K562 (cell line): ENCODE results near the gene CTBP2.

ENCODE experiments used
- ARNT ChIP-seq, 2 experiments: fragments of 450-650 bp; IDR thresholded peaks; 2 replicates each; pipeline ENCODE4 v1.6.1; 2016; ENCODE audit warnings: mild to moderate bottlenecking in 1 of 2
- CHCHD3 ChIP-seq: fragments of 250-450 bp; sonication (Bioruptor Pico); IDR thresholded peaks from 2 replicates; pipeline ENCODE4 v2.1.2; 2022; ENCODE audit warnings: mild to moderate bottlenecking
- FOXA1 ChIP-seq: fragments of 450-650 bp; IDR thresholded peaks from 2 replicates; pipeline ENCODE4 v1.6.1; 2016; ENCODE audit warnings: mild to moderate bottlenecking, borderline replicate concordance
- NFYB ChIP-seq: IDR thresholded peaks from 2 replicates; pipeline ENCODE4 v1.6.1; 2011; ENCODE audit warnings: mild to moderate bottlenecking, moderate library complexity; ENCODE audit not compliant: insufficient read length; ENCODE audit errors: extremely low read depth
- ZNF239 ChIP-seq: fragments of 250-450 bp; sonication (Bioruptor Pico); IDR thresholded peaks from 2 replicates; pipeline ENCODE4 v1.4.0; 2020; ENCODE audit warnings: mild to moderate bottlenecking
- TF ChIP-seq, protein P1 (sequence below): fragments of 250-450 bp; sonication (Bioruptor Pico); IDR thresholded peaks from 2 replicates; pipeline ENCODE4 v1.5.0; 2020; ENCODE audit warnings: mild to moderate bottlenecking, borderline replicate concordance
- TF ChIP-seq, protein P2 (sequence below): fragments of 250-450 bp; sonication (Bioruptor Pico); IDR thresholded peaks from 2 replicates; pipeline ENCODE4 v1.4.0; 2020; ENCODE audit warnings: mild to moderate bottlenecking, moderate library complexity
- TF ChIP-seq, protein P3 (sequence below), 3 experiments: IDR thresholded peaks in 2 of 3; conservative IDR thresholded peaks in 1 of 3; 2 replicates each; pipeline ENCODE4 v1.5.1; 2011 to 2012; ENCODE audit warnings: low read length in 3 of 3, mild to moderate bottlenecking in 3 of 3, control low read depth in 2 of 3, improper control_type of control experiment in 1 of 3, inconsistent platforms in 1 of 3, low read depth in 1 of 3, mixed read lengths in 1 of 3, moderate library complexity in 1 of 3; ENCODE audit not compliant: insufficient read depth in 2 of 3
- TF ChIP-seq, protein P4 (sequence below): fragments of 450-650 bp; IDR thresholded peaks from one replicate; pipeline ENCODE4 v1.6.1; 2018; ENCODE audit warnings: mild to moderate bottlenecking, moderate library complexity; ENCODE audit not compliant: partially characterized antibody
- TF ChIP-seq, protein P5 (sequence below): IDR thresholded peaks from 2 replicates; pipeline ENCODE4 v1.6.1; 2011; ENCODE audit not compliant: insufficient read length; ENCODE audit errors: extremely low read depth
- TF ChIP-seq, protein P6 (sequence below): fragments of 250-450 bp; sonication (Bioruptor Pico); IDR thresholded peaks from 2 replicates; pipeline ENCODE4 v1.8.0; 2021; ENCODE audit warnings: moderate library complexity, mild to moderate bottlenecking, inconsistent platforms

DNA sequence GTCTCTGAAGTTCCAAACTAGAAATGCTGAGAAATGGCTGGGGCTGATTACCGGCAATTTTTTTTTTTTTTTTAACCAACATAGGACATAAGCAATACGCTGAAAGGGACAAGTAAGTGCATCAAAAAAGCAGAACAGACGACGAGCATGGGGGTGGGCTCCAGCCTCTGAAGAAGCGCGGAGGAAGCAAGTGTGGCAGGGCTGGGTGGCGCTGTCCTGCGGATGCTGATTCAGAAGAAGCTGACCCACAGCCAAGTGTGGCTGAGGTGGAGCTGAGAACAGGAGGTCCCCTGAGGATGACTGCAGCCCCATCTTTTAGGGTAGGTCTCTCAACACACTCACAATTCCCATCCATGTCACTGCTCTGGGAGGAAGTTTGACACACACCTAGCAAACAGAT is 65.6 kb downstream of the CTBP2 start:
- TF ChIP-seq, protein P1, sequence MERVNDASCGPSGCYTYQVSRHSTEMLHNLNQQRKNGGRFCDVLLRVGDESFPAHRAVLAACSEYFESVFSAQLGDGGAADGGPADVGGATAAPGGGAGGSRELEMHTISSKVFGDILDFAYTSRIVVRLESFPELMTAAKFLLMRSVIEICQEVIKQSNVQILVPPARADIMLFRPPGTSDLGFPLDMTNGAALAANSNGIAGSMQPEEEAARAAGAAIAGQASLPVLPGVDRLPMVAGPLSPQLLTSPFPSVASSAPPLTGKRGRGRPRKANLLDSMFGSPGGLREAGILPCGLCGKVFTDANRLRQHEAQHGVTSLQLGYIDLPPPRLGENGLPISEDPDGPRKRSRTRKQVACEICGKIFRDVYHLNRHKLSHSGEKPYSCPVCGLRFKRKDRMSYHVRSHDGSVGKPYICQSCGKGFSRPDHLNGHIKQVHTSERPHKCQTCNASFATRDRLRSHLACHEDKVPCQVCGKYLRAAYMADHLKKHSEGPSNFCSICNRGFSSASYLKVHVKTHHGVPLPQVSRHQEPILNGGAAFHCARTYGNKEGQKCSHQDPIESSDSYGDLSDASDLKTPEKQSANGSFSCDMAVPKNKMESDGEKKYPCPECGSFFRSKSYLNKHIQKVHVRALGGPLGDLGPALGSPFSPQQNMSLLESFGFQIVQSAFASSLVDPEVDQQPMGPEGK (CRISPR knock-in tag) = no peak
- TF ChIP-seq, protein P2, sequence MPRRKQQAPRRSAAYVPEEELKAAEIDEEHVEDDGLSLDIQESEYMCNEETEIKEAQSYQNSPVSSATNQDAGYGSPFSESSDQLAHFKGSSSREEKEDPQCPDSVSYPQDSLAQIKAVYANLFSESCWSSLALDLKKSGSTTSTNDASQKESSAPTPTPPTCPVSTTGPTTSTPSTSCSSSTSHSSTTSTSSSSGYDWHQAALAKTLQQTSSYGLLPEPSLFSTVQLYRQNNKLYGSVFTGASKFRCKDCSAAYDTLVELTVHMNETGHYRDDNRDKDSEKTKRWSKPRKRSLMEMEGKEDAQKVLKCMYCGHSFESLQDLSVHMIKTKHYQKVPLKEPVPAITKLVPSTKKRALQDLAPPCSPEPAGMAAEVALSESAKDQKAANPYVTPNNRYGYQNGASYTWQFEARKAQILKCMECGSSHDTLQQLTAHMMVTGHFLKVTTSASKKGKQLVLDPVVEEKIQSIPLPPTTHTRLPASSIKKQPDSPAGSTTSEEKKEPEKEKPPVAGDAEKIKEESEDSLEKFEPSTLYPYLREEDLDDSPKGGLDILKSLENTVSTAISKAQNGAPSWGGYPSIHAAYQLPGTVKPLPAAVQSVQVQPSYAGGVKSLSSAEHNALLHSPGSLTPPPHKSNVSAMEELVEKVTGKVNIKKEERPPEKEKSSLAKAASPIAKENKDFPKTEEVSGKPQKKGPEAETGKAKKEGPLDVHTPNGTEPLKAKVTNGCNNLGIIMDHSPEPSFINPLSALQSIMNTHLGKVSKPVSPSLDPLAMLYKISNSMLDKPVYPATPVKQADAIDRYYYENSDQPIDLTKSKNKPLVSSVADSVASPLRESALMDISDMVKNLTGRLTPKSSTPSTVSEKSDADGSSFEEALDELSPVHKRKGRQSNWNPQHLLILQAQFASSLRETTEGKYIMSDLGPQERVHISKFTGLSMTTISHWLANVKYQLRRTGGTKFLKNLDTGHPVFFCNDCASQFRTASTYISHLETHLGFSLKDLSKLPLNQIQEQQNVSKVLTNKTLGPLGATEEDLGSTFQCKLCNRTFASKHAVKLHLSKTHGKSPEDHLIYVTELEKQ = no peak
- TF ChIP-seq, protein P3, sequence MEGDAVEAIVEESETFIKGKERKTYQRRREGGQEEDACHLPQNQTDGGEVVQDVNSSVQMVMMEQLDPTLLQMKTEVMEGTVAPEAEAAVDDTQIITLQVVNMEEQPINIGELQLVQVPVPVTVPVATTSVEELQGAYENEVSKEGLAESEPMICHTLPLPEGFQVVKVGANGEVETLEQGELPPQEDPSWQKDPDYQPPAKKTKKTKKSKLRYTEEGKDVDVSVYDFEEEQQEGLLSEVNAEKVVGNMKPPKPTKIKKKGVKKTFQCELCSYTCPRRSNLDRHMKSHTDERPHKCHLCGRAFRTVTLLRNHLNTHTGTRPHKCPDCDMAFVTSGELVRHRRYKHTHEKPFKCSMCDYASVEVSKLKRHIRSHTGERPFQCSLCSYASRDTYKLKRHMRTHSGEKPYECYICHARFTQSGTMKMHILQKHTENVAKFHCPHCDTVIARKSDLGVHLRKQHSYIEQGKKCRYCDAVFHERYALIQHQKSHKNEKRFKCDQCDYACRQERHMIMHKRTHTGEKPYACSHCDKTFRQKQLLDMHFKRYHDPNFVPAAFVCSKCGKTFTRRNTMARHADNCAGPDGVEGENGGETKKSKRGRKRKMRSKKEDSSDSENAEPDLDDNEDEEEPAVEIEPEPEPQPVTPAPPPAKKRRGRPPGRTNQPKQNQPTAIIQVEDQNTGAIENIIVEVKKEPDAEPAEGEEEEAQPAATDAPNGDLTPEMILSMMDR (IDR thresholded peaks at IDR 0.05 in 2 of 3, conservative IDR thresholded peaks at IDR 0.05 in 1 of 3; ENCODE audit: insufficient read depth in 2 of 3, low read depth in 1 of 3, low read length in 3 of 3) = no peak
- TF ChIP-seq, protein P4, sequence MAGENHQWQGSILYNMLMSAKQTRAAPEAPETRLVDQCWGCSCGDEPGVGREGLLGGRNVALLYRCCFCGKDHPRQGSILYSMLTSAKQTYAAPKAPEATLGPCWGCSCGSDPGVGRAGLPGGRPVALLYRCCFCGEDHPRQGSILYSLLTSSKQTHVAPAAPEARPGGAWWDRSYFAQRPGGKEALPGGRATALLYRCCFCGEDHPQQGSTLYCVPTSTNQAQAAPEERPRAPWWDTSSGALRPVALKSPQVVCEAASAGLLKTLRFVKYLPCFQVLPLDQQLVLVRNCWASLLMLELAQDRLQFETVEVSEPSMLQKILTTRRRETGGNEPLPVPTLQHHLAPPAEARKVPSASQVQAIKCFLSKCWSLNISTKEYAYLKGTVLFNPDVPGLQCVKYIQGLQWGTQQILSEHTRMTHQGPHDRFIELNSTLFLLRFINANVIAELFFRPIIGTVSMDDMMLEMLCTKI = no peak
- TF ChIP-seq ARNT (IDR thresholded peaks at IDR 0.05) (no peak), FOXA1 (no peak), NFYB (no peak), CHCHD3 (CRISPR knock-in tag) (no peak), ZNF239 (no peak)
- TF ChIP-seq, protein P5, sequence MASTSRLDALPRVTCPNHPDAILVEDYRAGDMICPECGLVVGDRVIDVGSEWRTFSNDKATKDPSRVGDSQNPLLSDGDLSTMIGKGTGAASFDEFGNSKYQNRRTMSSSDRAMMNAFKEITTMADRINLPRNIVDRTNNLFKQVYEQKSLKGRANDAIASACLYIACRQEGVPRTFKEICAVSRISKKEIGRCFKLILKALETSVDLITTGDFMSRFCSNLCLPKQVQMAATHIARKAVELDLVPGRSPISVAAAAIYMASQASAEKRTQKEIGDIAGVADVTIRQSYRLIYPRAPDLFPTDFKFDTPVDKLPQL = no peak
- TF ChIP-seq, protein P6, sequence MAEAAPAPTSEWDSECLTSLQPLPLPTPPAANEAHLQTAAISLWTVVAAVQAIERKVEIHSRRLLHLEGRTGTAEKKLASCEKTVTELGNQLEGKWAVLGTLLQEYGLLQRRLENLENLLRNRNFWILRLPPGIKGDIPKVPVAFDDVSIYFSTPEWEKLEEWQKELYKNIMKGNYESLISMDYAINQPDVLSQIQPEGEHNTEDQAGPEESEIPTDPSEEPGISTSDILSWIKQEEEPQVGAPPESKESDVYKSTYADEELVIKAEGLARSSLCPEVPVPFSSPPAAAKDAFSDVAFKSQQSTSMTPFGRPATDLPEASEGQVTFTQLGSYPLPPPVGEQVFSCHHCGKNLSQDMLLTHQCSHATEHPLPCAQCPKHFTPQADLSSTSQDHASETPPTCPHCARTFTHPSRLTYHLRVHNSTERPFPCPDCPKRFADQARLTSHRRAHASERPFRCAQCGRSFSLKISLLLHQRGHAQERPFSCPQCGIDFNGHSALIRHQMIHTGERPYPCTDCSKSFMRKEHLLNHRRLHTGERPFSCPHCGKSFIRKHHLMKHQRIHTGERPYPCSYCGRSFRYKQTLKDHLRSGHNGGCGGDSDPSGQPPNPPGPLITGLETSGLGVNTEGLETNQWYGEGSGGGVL (CRISPR knock-in tag) = no peak
